GM21390 (cell line): ENCODE results near the gene CLBA1.
"Not testable (repeated sequence)": the region's sequence is repeated elsewhere in the genome, so short reads cannot be mapped to it uniquely, and the experiment has no call there.

ENCODE experiments used
- ATAC-seq: cut with Tn5 transposase; IDR thresholded peaks from one replicate; pipeline ENCODE4 v1.9.1; 2021; ENCODE audit not compliant: unreplicated experiment

Gene CLBA1

DNA sequence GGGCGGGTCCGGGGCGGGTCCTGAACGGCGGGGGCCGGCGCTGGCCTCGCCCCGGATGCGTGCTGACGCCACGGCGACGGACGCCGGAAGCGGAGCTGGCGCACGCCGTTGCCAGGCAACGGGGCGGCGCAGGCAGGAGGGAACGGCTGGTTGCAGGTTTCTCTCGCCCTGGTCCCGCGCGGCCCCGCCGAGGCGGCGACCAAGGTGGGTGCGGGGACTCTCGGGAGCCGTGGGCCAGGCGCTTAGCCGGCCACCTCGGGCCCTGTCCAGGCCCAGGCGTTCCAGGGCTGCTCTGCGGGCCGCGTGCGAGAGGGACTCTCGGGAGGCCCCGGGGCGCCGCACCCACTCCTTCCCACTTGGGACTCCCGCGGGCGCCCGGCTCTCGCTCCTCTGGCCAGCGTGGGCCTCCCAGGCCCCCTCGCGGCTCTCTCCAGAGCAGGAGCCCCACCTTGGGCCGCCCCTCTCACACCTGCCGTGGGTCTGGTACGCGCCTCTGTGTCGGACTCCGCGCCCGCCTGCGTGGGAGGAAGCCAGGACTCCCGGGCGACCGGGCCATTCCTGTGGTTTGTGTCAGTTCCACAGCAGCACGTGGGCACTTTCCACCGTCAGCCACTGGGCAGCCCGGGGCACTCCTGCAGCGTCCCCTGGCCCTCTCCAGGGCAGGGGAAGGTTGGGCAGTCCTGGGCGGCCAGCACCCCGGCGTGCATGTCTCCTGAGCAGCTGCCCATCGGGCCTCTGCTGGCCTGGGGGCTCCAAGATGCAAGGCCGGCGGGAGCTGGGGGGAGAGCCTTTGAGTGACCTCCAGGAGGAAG lies at the start of gene CLBA1:
Gene CLBA1 (plus strand): TSS at position 114 of the 812 bp plus-strand sequence. CDS start 644 bp downstream, at position 758.
- peak; percentile 93 for ATAC-seq

GRCh38 chr14:104935955-104936354 lies 49.6 kb upstream of the CLBA1 start:
- ATAC-seq, result no peak

DNA sequence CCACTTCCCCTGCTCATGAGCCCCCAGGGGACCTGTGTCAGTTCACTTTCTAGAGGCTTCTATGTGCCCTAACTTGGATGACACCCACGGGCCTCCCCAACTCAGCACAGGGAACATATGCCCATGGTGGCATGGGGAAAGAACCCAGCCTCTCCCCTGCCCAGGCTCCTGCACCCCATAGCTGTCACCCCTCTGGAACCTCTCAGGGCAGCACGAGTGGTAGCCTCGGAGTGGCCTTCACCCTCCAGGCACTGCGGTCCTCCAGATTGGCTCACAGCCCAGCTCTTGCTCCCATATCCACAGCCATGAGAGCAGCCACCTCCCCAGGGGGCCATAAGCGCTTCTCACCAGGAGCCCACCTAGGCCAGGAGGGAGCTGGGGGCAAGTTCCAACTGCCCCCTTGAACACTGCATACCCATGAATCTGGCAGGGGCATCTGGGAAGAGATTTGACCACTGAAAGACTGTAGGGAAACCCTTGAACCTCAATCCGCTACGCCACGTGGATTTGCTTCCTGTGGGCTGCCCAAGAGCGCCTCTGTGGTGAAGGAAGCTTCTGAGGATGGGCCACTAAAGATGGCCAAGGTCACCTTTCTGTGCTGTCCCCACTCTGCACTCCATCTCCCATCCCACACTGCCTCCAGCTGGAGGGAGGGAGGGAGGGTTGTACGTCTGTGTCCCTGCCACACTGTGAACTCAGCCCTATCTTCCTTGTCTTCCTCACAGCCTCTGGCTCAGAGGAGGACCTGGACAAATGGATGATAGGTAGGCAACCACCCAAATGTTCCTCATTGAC lies 49.0 kb upstream of the CLBA1 start:
- no peak for ATAC-seq

DNA sequence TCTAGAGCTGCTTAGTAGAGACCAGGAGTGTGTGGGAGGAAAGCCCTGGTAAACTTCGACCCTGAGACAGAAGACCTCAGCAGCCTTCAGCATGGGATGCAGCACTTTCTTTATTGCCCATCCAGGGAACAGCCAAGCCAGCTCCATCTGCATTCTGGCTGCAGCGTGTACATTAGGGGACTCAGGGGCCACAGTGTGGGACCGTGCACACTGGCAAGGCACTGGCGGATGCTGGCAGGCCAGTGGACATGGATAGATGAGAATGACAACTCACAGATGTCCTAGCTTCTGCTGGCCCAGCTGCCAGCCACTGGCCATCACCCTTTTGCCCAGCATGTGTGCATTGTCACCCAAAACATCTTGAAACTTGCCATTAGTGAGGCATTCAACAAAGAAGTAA lies 48.4 kb upstream of the CLBA1 start:
- no peak for ATAC-seq

DNA sequence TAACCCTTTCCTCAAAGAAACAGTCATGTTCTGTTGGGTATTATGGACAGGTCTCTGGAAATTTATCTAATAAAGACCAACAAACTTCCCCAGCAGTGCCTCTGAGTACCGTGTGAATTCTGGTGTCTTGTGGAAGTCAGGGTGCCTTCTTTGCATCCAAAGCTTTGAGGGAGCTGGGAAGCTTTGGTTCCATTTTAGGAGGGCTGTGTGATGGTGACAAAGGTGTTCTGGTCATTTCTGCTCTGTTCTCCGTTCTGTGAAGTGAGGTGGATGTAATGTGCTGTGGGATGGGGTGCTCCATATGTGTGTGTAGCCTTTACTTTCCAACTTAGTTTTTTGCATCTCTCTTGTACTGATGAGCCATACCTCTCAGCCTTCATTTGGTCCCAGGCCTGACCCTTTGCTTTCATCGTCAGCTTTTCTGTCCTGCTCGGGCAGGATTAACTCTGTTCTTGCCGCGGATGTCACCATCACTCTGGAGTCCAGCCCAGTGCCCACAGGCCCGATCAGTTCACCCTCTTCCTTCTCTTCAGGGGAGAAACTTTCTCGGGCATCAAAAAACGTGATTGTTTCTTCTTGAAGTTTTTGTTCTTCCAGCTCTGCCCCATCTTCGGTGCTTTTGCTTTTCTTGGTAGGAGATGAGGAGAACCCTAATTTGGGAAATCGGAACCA lies 47.8 kb upstream of the CLBA1 start:
- ATAC-seq, result no peak

GRCh38 chr14:104938436-104938835 lies 47.2 kb upstream of the CLBA1 start:
- no peak for ATAC-seq

- no peak for ATAC-seq
Observed at GRCh38 chr14:104938960-104939359, 46.6 kb upstream of the CLBA1 start.

DNA sequence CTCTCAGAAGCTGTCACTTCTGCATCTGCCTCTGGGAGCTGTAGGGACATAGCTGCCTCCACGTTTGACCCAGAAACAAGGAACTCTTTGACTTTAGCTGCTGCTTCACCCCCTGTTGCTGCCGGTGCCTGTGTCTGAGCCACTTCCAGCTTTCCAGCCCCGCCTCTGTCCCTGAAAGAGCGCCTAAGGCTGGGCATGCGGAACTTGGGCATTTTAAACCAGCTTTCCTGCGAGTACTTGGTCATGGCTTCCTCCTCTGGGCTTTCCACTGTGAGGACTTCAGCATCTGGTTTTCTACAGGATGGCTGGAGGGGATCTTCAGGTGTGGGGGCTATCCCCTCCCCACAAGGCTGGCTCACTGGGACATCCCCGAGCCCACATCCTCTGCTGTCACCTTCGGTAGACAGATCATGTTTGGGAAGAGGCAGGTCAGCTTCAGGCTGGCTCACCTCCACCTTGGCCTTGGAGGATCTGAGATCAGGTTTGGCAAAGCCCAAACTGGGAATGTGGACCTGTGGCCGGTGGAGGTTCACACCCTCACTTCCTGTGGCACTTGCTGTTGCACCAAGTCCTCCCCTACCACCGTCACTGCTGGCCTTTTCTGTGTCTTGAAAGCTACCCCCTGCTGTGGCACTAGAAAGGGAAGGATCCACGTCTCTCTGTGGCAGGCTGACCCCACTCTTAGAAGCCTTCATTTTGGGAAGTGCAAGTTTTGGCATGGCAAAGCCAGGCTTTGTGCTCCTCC lies 45.8 kb upstream of the CLBA1 start:
- ATAC-seq, result no peak

DNA sequence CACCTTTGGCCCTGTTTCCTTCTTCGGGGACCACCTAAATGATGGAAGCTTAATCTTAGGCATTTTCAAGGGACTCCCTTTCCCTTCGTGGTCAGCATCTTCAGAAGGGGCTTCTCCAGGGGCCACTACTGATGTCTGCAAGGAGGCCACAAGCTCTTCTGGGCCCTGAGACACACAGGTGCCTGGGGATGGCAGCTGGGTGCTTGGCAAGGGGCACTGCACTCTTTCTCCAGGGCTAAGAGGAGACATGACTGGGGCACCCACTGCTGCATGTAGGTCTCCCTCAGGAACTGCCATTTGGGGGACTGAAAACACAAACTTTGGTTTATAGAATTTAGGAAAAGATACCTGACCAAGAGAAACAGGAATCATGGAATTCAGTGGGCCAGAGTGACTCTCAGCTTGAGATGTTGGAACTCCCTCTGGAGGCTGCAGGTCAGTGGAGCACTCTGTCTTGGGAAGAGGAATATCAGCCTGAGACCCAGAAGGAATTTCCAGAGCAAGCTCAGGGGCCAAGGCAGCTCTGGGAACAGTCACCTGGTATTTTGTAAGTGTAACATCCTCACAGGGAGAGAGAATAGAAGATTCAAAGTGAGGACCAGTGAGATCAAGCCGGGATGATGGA lies 45.0 kb upstream of the CLBA1 start:
- ATAC-seq, result no peak

DNA sequence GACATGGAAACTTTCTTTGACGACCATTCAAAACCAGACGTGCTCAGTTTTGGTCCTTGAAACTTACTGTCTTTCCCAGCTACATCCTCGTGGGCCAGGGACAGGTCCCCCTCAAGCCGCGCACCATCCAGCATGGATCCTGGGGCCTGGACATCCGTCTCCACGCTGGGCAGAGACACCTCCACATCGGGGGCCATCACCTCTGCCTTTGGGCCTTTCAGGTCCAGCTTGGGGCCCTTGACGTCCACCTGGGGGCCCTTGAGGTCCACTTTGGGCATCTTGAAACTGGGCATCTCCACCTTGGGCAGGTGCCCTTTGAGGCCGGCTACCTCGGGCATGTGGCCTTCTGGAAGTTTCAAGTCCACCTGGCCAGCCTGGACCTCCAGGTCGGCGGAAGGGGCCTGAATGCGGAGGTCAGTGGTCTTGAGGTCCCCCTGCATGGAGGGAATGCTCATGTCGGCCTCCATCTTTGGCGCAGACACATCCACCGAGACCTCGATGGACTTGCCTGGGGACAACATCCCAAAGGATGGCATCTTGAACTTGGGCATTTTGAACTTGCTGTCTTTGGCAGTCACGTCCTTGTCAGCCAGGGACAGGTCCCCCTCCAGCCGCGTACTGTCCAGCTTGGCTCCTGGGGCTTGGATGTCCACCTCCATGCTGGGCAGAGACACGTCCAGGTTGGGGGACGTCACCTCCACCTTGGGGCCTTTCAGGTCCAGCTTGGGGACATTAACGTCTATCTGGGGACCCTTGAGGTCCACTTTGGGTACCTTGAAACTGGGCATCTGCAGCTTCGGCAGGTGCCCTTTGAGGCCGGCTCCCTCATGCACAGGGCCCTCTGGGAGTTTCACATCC lies 43.9 kb upstream of the CLBA1 start:
- ATAC-seq, result no peak

DNA sequence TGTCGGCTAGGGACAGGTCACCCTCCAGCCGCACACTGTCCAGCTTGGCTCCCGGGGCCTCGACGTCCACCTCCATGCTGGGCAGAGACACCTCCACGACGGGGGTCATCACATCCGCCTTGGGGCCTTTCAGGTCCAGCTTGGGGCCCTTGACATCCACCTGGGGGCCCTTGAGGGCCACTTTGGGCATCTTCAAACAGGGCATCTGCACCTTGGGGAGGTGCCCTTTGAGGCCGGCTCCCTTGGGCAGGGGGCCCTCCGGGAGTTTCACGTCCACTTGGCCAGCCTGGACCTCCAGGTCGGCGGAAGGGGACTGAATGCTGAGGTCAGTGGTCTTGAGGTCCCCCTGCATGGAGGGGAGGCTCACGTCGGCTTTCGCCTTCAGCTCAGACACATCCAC lies 43.0 kb upstream of the CLBA1 start:
- no peak for ATAC-seq

DNA sequence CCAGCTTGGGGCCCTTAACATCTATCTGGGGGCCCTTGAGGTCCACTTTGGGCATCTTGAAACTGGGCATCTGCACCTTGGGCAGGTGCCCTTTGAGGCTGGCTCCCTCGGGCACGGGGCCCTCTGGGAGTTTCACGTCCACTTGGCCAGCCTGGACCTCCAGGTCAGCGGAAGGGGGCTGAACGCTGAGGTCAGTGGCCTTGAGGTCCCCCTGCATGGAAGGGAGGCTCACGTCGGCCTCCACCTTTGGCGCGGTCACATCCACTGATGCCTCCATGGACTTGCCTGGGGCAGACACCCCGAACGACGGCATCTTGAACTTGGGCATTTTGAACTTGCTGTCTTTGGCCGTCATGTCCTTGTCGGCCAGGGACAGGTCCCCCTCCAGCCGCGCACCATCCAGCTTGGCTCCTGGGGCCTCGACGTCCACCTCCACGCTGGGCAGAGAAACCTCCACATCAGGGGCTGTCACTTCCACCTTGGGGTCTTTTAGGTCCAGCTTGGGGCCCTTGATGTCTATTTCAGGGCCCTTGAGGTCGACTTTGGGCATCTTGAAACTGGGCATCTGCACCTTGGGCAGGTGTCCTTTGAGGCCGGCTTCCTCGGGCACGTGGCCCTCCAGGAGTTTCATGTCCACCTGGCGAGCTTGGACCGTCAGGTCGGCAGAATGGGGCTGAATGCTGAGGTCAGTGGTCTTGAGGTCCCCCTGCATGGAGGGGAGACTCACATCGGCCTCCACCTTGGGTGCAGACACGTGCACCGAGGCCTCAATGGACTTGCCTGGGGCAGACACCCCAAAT lies 42.2 kb upstream of the CLBA1 start:
- not testable (repeated sequence) for ATAC-seq

DNA sequence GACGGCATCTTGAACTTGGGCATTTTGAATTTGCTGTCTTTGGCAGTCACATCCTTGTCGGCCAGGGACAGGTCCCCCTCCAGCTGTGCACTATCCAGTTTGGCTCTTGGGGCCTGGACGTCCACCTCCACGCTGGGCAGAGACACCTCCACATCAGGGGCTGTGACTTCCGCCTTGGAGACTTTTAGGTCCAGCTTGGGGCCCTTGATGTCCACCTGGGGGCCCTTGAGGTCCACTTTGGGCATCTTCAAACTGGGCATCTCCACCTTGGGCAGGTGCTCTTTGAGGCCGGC lies 41.6 kb upstream of the CLBA1 start:
- not testable (repeated sequence) for ATAC-seq

DNA sequence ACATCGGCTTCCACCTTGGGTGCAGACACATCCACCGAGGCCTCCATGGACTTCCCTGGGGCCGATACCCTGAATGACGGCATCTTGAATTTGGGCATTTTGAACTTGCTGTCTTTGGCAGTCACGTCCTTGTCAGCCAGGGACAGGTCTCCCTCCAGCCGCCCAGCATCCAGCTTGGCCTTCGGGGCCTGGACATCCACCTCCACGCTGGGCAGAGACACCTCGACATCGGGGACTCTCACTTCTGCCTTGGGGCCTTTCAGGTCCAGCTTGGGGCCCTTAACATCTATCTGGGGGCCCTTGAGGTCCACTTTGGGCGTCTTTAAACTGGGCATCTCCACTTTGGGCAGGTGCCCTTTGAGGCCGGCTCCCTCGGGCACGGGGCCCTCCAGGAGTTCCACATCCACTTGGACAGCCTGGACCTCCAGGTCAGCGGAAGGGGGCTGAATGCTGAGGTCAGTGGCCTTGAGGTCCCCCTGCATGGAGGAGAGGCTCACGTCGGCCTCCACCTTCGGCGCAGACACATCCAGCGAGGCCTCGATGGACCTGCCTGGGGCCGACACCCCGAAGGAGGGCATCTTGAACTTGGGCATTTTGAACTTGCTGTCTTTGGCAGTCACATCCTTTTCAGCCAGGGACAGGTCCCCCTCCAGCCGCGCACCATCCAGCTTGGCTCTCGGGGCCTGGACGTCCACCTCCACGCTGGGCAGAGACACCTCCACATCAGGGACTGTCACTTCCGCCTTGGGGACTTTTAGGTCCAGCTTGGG lies 41.0 kb upstream of the CLBA1 start:
- ATAC-seq, result not testable (repeated sequence)

- ATAC-seq, result not testable (repeated sequence)
Observed at GRCh38 chr14:104945266-104945665, 40.3 kb upstream of the CLBA1 start.

DNA sequence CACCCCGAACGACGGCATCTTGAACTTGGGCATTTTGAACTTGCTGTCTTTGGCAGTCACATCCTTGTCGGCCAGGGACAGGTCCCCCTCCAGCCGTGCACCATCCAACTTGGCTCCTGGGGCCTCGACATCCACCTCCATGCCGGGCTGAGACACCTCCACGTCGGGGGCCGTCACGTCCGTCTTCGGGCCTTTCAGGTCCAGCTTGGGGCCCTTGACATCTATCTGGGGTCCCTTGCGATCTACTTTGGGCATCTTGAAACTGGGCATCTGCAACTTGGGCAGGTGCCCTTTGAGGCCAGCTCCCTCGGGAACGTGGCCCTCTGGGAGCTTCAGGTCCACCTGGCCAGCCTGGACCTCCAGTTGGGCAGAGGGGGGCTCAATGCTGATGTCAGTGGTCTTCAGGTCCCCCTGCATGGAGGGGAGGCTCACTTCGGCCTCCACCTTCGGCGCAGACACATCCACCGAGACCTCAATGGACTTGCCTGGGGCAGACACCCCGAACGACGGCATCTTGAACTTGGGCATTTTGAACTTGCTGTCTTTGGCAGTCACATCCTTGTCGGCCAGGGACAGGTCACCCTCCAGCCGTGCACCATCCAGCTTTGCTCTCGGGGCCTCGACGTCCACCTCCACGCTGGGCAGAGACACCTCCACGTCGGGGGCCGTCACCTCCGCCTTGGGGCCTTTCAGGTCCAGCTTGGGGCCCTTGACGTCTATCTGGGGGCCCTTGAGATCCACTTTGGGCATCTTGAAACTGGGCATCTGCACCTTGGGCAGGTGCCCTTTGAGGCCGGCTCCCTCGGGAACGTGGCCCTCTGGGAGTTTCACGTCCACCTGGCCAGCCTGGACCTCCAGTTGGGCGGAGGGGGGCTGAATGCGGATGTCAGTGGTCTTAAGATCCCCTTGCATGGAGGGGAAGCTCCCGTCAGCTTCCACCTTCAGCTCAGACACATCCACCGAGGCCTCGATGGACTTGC lies 39.3 kb upstream of the CLBA1 start:
- not testable (repeated sequence) for ATAC-seq

DNA sequence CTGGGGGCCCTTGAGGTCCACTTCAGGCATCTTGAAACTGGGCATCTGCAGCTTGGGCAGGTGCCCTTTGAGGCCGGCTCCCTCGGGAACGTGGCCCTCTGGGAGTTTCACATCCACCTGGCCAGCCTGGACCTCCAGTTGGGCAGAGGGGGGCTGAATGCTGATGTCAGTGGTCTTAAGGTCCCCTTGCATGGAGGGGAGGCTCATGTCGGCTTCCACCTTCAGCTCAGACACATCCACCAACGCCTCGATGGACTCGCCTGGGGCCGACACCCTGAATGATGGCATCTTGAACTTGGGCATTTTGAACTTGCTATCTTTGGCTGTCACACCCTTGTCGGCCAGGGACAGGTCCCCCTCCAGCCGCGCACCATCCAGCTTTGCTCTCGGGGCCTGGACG lies 38.4 kb upstream of the CLBA1 start:
- ATAC-seq, result not testable (repeated sequence)
